HG03108 (cell line): ENCODE results near the gene CLDN9.

Experiments used
- ATAC-seq: cut with Tn5 transposase; IDR thresholded peaks from one replicate; pipeline ENCODE4 v1.9.1; 2021; ENCODE audit warnings: moderate library complexity; ENCODE audit not compliant: unreplicated experiment

CLDN9 gene

GRCh38 chr16:3028716-3029319 lies 16.1 kb downstream of the CLDN9 start:
- no peak for ATAC-seq

GRCh38 chr16:3029491-3030221 lies 16.9 kb downstream of the CLDN9 start:
- ATAC-seq, result no peak

- no peak for ATAC-seq
Measured at GRCh38 chr16:3030222-3031212, 17.8 kb downstream of the CLDN9 start.

GRCh38 chr16:3032624-3033023 lies 19.9 kb downstream of the CLDN9 start:
- no peak for ATAC-seq

- no peak for ATAC-seq
Measured at GRCh38 chr16:3035289-3035971, 22.7 kb downstream of the CLDN9 start.

GRCh38 chr16:3035972-3036725 lies 23.4 kb downstream of the CLDN9 start:
- ATAC-seq, result no peak

GRCh38 chr16:3036726-3037315 lies 24.1 kb downstream of the CLDN9 start, which contains the start of gene BICDL2:
BICDL2 (minus strand) TSS chr16:3036944; CDS start chr16:3035496, 1,448 bp downstream.
- ATAC-seq, result no peak

- no peak for ATAC-seq
Measured at GRCh38 chr16:3038256-3038655, 25.5 kb downstream of the CLDN9 start.

GRCh38 chr16:3038896-3039295 lies 26.2 kb downstream of the CLDN9 start:
- no peak for ATAC-seq

GRCh38 chr16:3042376-3042775 lies 29.7 kb downstream of the CLDN9 start:
- no peak for ATAC-seq

- no peak for ATAC-seq
Measured at GRCh38 chr16:3044708-3045107, 32.0 kb downstream of the CLDN9 start.

GRCh38 chr16:3045758-3046640 lies 33.3 kb downstream of the CLDN9 start, which contains the start of gene MMP25:
MMP25 (plus strand) TSS chr16:3046561; CDS start chr16:3046918, 357 bp downstream.
- ATAC-seq, result no peak

GRCh38 chr16:3046641-3047386 lies 34.1 kb downstream of the CLDN9 start:
- ATAC-seq, result no peak

GRCh38 chr16:3047387-3047720 lies 34.6 kb downstream of the CLDN9 start:
- no peak for ATAC-seq

- ATAC-seq, result no peak
Measured at GRCh38 chr16:3049921-3050481, 37.3 kb downstream of the CLDN9 start.

GRCh38 chr16:3050487-3050886 lies 37.8 kb downstream of the CLDN9 start:
- ATAC-seq, result no peak

- no peak for ATAC-seq
Measured at GRCh38 chr16:3051009-3051408, 38.3 kb downstream of the CLDN9 start.

GRCh38 chr16:3051494-3051893 lies 38.8 kb downstream of the CLDN9 start:
- ATAC-seq, result no peak
